ENCODE data around the gene SSH3. TPM values are rescaled to one million over a fixed set of nuclear protein-coding genes. Genes with fewer than 3 reads are reported as not detected.
A peak's percentile ranks its signal among the peaks of the same experiment; 100 is the strongest.

SSH3 gene
- total and polyA plus RNA-seq, 7 experiments from 2014 or later: 1.1 to 23.8 (median 14.8) TPM

DNA sequence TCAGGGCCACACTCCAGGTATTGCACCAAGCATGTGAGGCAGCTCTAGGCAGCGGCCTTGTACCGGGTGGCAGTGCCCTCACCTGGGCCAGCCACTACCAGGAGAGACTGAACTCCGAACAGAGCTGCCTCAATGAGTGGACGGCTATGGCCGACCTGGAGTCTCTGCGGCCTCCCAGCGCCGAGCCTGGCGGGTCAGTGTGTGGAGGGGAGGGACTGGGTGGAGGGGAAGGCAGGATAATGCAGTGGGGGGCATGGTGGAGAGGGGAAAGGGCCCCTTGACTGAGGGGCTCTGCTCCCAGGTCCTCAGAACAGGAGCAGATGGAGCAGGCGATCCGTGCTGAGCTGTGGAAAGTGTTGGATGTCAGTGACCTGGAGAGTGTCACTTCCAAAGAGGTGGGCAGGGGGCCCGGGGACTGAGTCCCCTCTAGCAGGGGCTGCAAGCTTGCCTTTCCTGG lies 4.2 kb downstream of the SSH3 start:
- DNase-seq (no peak), ATAC-seq (no peak)
- Mint-ChIP-seq H3K27me3 (no peaks in the 10 kb centered on the region), H3K36me3 (peaks cover 0 to 1% (median 0%) of the 10 kb centered on the region in 5 donors), H3K4me3 (no peak overlapping the region), H3K4me1 (peaks cover 12 to 26% (median 18%) of the 10 kb centered on the region in 7 donors), H3K9me3 (no peaks in the 10 kb centered on the region), H3K27ac (peak overlapping the region in 1 of 9 donors; percentile 38)
- ChIA-PET POLR2A (interaction anchor here (0.9 to 10.1 kb wide), 2 partner anchors 18 to 36 kb away, joined by 3 to 124 read pairs; partner anchors contain the start of gene ANKRD13D), CTCF (interaction anchor here (0.8 kb wide), 1 partner anchor 38 kb away, joined by 3 read pairs; no protein-coding TSS in a partner anchor)
- Histone ChIP-seq H3K27ac (ENCODE audit: low read depth, low read length) (no peak overlapping the region), H3K4me1 (ENCODE audit: control insufficient read depth in 2 of 2, insufficient read depth in 2 of 2, low read length in 2 of 2) (peaks cover 14 to 18% of the 10 kb centered on the region in 2 donors), H3K4me3 (ENCODE audit: low read length) (no peak overlapping the region), H3K9me3 (ENCODE audit: control insufficient read depth in 2 of 3, low read length in 3 of 3) (no peaks in the 10 kb centered on the region), H3K36me3 (ENCODE audit: control insufficient read depth in 2 of 3, insufficient read depth in 3 of 3, low read length in 3 of 3) (peaks cover 0 to 4% (median 0%) of the 10 kb centered on the region in 3 experiments), H3K27me3 (ENCODE audit: control insufficient read depth in 2 of 2, insufficient read depth in 2 of 2, low read length in 2 of 2) (no peaks in the 10 kb centered on the region)
- intact Hi-C loops (cut with micrococcal nuclease): no loop called here

DNA sequence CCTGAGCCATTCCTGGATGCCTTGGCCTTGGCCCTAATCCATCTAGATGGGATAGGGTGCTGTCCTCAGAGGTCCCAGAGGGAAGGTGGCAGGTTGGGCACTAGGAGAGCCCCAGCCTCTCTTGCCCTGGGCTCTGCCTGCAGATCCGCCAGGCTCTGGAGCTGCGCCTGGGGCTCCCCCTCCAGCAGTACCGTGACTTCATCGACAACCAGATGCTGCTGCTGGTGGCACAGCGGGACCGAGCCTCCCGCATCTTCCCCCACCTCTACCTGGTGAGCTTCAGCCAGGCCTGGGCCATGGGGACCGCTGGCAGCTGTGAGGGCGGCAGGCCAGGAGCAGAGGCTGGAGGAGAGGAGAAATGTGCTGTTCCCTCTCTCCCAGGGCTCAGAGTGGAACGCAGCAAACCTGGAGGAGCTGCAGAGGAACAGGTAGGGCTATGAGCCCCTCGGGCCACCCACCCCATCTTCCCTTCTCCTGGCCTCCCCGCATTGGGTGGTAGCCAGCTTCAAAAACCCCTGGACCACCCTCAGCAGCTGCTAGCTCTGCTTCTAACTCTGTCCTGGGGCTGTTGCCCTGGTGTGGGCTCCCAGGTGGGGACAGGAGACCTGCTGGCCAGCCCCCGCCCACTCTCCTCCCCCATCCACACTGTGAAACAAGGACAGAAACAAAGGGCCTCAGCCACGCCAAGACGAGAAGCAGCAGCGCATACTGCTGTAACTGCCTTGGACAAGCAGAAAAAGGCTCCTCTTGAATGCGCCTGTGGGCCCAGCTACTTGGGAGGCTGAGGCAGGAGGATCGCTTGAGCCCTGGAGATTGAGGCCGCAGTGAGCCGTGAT lies 4.9 kb downstream of the SSH3 start:
- peaks cover 0 to 4% (median 0%) of the 10 kb centered on the region in 3 experiments for H3K36me3 ChIP-seq (ENCODE audit: control insufficient read depth in 2 of 3, insufficient read depth in 3 of 3, low read length in 3 of 3)
- ChIA-PET POLR2A (interaction anchor here (0.8 to 10.1 kb wide), 5 partner anchors 14 to 41 kb away, joined by 3 to 124 read pairs (median 3); partner anchors contain the start of gene ANKRD13D), CTCF (interaction anchor here (0.8 kb wide), 1 partner anchor 37 kb away, joined by 3 read pairs; no protein-coding TSS in a partner anchor)
- peaks cover 20 to 24% of the 10 kb centered on the region in 2 donors for H3K4me1 ChIP-seq (ENCODE audit: control insufficient read depth in 2 of 2, insufficient read depth in 2 of 2, low read length in 2 of 2)
- no peak overlapping the region for H3K27ac ChIP-seq (ENCODE audit: low read depth, low read length)
- Mint-ChIP-seq H3K36me3 (peaks cover 0 to 1% (median 0%) of the 10 kb centered on the region in 5 donors), H3K27me3 (no peaks in the 10 kb centered on the region), H3K27ac (no peak overlapping the region), H3K4me1 (peaks cover 18 to 29% (median 24%) of the 10 kb centered on the region in 7 donors), H3K4me3 (no peak overlapping the region), H3K9me3 (no peaks in the 10 kb centered on the region)
- no peaks in the 10 kb centered on the region for H3K9me3 ChIP-seq (ENCODE audit: control insufficient read depth in 2 of 3, low read length in 3 of 3)
- ATAC-seq (no peak), DNase-seq (no peak)
- no peaks in the 10 kb centered on the region for H3K27me3 ChIP-seq (ENCODE audit: control insufficient read depth in 2 of 2, insufficient read depth in 2 of 2, low read length in 2 of 2)
- H3K4me3 ChIP-seq (ENCODE audit: low read length): no peak overlapping the region
- intact Hi-C loops (cut with micrococcal nuclease): no loop called here

DNA sequence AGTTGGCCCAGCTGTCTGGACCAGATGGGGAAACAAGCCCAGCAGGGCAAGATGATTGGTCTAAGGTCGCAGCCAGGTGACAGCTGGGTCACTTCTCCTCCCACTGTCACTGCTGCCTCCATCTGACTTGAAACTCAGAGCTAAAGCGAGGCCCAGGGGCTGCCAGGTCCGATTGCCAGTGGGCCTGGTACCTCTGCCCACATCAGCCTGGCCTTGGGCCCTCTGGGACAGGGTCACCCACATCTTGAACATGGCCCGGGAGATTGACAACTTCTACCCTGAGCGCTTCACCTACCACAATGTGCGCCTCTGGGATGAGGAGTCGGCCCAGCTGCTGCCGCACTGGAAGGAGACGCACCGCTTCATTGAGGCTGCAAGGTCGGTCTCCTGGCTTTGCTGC lies 5.8 kb downstream of the SSH3 start:
- CTCF ChIA-PET: no interaction called here
- Histone ChIP-seq H3K36me3 (ENCODE audit: control insufficient read depth in 2 of 3, insufficient read depth in 3 of 3, low read length in 3 of 3) (peaks cover 0 to 4% (median 0%) of the 10 kb centered on the region in 3 experiments), H3K4me1 (ENCODE audit: control insufficient read depth in 2 of 2, insufficient read depth in 2 of 2, low read length in 2 of 2) (peaks cover 21 to 27% of the 10 kb centered on the region in 2 donors), H3K27ac (ENCODE audit: low read depth, low read length) (no peak overlapping the region), H3K4me3 (ENCODE audit: low read length) (no peak overlapping the region), H3K27me3 (ENCODE audit: control insufficient read depth in 2 of 2, insufficient read depth in 2 of 2, low read length in 2 of 2) (no peaks in the 10 kb centered on the region), H3K9me3 (ENCODE audit: control insufficient read depth in 2 of 3, low read length in 3 of 3) (no peaks in the 10 kb centered on the region)
- Mint-ChIP-seq H3K9me3 (no peaks in the 10 kb centered on the region), H3K36me3 (peaks cover 0 to 1% (median 0%) of the 10 kb centered on the region in 5 donors), H3K4me3 (no peak overlapping the region), H3K27ac (peak overlapping the region in 1 of 9 donors; percentile 24), H3K4me1 (peaks cover 24 to 37% (median 31%) of the 10 kb centered on the region in 7 donors), H3K27me3 (no peaks in the 10 kb centered on the region)
- ATAC-seq (no peak), DNase-seq (no peak)
- POLR2A ChIA-PET: interaction anchor here (0.8 to 2.5 kb wide), 3 partner anchors 15 to 41 kb away, joined by 3 to 8 read pairs (median 3); no protein-coding TSS in a partner anchor
- intact Hi-C loops (cut with micrococcal nuclease): no loop called here

DNA sequence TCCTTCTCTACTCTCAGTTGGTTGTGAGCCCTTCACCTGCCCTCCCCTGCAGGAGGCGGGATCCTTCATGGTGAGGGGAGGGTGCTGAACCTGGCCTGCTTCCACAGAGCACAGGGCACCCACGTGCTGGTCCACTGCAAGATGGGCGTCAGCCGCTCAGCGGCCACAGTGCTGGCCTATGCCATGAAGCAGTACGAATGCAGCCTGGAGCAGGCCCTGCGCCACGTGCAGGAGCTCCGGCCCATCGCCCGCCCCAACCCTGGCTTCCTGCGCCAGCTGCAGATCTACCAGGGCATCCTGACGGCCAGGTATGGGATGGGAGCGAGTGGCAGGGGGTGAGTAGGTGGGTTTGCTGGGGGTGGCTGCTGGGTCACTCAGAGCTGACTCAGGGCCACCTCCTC lies 6.3 kb downstream of the SSH3 start:
- Histone ChIP-seq H3K27ac (ENCODE audit: low read depth, low read length) (no peak overlapping the region), H3K4me3 (ENCODE audit: low read length) (no peak overlapping the region), H3K9me3 (ENCODE audit: control insufficient read depth in 2 of 3, low read length in 3 of 3) (no peaks in the 10 kb centered on the region), H3K36me3 (ENCODE audit: control insufficient read depth in 2 of 3, insufficient read depth in 3 of 3, low read length in 3 of 3) (peaks cover 0 to 4% (median 0%) of the 10 kb centered on the region in 3 experiments), H3K4me1 (ENCODE audit: control insufficient read depth in 2 of 2, insufficient read depth in 2 of 2, low read length in 2 of 2) (peaks cover 16 to 23% of the 10 kb centered on the region in 2 donors), H3K27me3 (ENCODE audit: control insufficient read depth in 2 of 2, insufficient read depth in 2 of 2, low read length in 2 of 2) (no peaks in the 10 kb centered on the region)
- DNase-seq (no peak), ATAC-seq (no peak)
- ChIA-PET POLR2A (interaction anchor here (0.8 to 2.5 kb wide), 2 partner anchors 42 to 43 kb away, joined by 3 to 8 read pairs; no protein-coding TSS in a partner anchor), CTCF (no interaction called here)
- H3K27ac Mint-ChIP-seq: peak overlapping the region in 2 of 9 donors; percentile 24 to 81
- H3K4me1 Mint-ChIP-seq: peaks cover 28 to 37% (median 31%) of the 10 kb centered on the region in 7 donors
- H3K36me3 Mint-ChIP-seq: peaks cover 0 to 1% (median 0%) of the 10 kb centered on the region in 5 donors
- intact Hi-C loops (cut with micrococcal nuclease): no loop called here
- no peaks in the 10 kb centered on the region for H3K27me3 Mint-ChIP-seq
- H3K9me3 Mint-ChIP-seq: no peaks in the 10 kb centered on the region
- no peak overlapping the region for H3K4me3 Mint-ChIP-seq

DNA sequence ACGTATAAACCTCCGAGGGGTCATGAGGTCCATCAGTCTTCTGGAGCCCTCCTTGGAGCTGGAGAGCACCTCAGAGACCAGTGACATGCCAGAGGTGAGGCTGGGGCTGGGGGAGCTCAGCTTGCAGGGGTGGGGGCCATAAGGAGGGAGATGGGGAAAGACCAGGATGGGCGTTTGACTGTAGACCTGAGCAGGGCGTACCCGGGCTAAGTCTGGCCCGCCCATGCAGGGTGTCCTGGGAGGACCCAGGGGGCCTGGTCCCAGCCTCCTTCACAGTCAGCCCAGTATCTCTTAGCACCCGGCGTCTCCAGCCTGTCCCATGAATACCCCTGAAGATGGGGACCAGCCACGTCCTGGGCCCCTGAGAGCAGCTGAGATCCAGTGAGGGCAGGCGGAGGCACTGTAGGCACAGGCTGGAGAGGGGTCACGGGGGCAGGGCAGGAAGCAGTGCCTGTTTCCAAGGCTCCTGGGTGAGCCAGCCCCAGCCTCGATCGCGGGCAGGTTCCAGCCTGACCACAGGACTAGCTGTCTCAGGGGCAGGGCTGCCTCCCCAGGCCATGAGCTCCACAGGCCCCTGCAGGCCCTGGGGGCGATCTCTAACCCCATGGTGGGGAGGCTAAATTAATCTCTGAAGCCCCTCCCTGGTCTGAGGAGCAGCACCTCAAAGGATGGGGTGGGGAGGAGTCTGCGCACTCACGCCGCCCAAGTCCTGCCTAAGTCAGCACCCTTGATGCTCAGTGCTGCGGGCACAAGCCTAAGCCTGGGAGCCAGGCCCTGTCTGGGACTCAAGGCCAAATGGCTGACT lies 7.1 kb downstream of the SSH3 start:
- peaks cover 0 to 4% (median 0%) of the 10 kb centered on the region in 3 experiments for H3K36me3 ChIP-seq (ENCODE audit: control insufficient read depth in 2 of 3, insufficient read depth in 3 of 3, low read length in 3 of 3)
- intact Hi-C loops (cut with micrococcal nuclease): no loop called here
- Mint-ChIP-seq H3K36me3 (peaks cover 0 to 1% (median 0%) of the 10 kb centered on the region in 5 donors), H3K27ac (peak overlapping the region in 3 of 9 donors; percentile 9 to 93 (median 81)), H3K9me3 (no peaks in the 10 kb centered on the region), H3K4me3 (no peak overlapping the region), H3K27me3 (no peaks in the 10 kb centered on the region), H3K4me1 (peaks cover 26 to 41% (median 33%) of the 10 kb centered on the region in 7 donors)
- no peak overlapping the region for H3K4me3 ChIP-seq (ENCODE audit: low read length)
- ChIA-PET CTCF (interaction anchor here (0.6 to 1.2 kb wide), 2 partner anchors 19 to 41 kb away, joined by 3 read pairs; no protein-coding TSS in a partner anchor), POLR2A (interaction anchor here (0.7 to 2.5 kb wide), 4 partner anchors 17 to 49 kb away, joined by 3 to 8 read pairs (median 4); no protein-coding TSS in a partner anchor)
- ATAC-seq: no peak
- no peaks in the 10 kb centered on the region for H3K27me3 ChIP-seq (ENCODE audit: control insufficient read depth in 2 of 2, insufficient read depth in 2 of 2, low read length in 2 of 2)
- DNase-seq: no peak
- no peak overlapping the region for H3K27ac ChIP-seq (ENCODE audit: low read depth, low read length)
- H3K4me1 ChIP-seq (ENCODE audit: control insufficient read depth in 2 of 2, insufficient read depth in 2 of 2, low read length in 2 of 2): peaks cover 14 to 23% of the 10 kb centered on the region in 2 donors
- H3K9me3 ChIP-seq (ENCODE audit: control insufficient read depth in 2 of 3, low read length in 3 of 3): no peaks in the 10 kb centered on the region

DNA sequence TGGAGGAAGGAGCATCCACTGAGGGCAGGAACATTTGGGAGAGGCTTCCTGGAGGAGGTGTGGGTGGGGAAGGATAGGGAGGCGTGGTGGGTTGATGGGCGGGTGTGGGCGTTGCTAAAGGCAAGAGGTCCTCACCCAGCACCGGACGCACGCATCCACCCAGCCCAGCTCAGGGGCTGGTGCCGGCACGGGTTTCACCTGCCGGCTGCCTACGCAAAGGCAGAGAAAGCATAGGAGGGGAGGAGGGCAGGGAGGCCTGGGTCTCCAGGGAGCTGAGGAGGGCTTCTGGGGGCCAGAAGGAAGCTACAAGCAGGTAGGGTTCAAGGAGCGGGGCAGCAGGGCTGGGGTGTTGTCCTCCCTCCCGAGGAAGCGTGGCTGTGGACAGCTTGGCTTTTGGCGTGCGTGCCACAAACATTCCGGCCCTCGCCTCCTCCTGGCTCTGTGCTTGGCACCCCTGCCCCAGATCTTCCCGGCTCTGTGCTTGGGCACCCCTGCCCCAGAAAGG lies 7.8 kb downstream of the SSH3 start:
- peaks cover 0 to 4% (median 0%) of the 10 kb centered on the region in 3 experiments for H3K36me3 ChIP-seq (ENCODE audit: control insufficient read depth in 2 of 3, insufficient read depth in 3 of 3, low read length in 3 of 3)
- H3K36me3 Mint-ChIP-seq: peaks cover 0 to 1% (median 0%) of the 10 kb centered on the region in 5 donors
- DNase-seq (no peak), ATAC-seq (no peak)
- H3K4me1 Mint-ChIP-seq: peaks cover 26 to 45% (median 35%) of the 10 kb centered on the region in 7 donors
- H3K4me1 ChIP-seq (ENCODE audit: control insufficient read depth in 2 of 2, insufficient read depth in 2 of 2, low read length in 2 of 2): peaks cover 14 to 23% of the 10 kb centered on the region in 2 donors
- no peaks in the 10 kb centered on the region for H3K9me3 ChIP-seq (ENCODE audit: control insufficient read depth in 2 of 3, low read length in 3 of 3)
- H3K9me3 Mint-ChIP-seq: no peaks in the 10 kb centered on the region
- intact Hi-C loops (cut with micrococcal nuclease): no loop called here
- no peaks in the 10 kb centered on the region for H3K27me3 ChIP-seq (ENCODE audit: control insufficient read depth in 2 of 2, insufficient read depth in 2 of 2, low read length in 2 of 2)
- H3K4me3 ChIP-seq (ENCODE audit: low read length): no peak overlapping the region
- ChIA-PET POLR2A (interaction anchor here (1.0 to 2.5 kb wide), 4 partner anchors 8 to 49 kb away, joined by 3 to 8 read pairs (median 5); partner anchors contain the start of gene SSH3), CTCF (interaction anchor here (0.7 to 1.2 kb wide), 2 partner anchors 9 to 40 kb away, joined by 3 read pairs; no protein-coding TSS in a partner anchor)
- H3K27ac ChIP-seq (ENCODE audit: low read depth, low read length): peak overlapping the region; percentile 63
- peak overlapping the region in 4 of 9 donors; percentile 62 to 93 (median 82) for H3K27ac Mint-ChIP-seq
- no peaks in the 10 kb centered on the region for H3K27me3 Mint-ChIP-seq
- H3K4me3 Mint-ChIP-seq: no peak overlapping the region
